Caco-2 (cell line): ENCODE results near the gene SPSB3. TPM values are rescaled to one million over a fixed set of nuclear protein-coding genes. Genes with fewer than 3 reads are reported as not detected.

ENCODE experiments used
- BruUV-seq: library from RNA; stranded (reverse); fragments of 400-500 nt; replicated peaks from 2 replicates; lab custom pipeline; 2021; lab: Mats Ljungman, UMichigan
- CTCF ChIA-PET: fragments of 300-600 bp; sonication (Branson Sonifier 250); formaldehyde crosslinking; loops from one replicate; lab custom pipeline; 2022; ENCODE audit warnings: antibody characterized with exemption; lab: Charles Lee
- POLR2A ChIA-PET: fragments of 300-600 bp; sonication (Branson Sonifier 250); formaldehyde crosslinking; loops from one replicate; lab custom pipeline; 2022; ENCODE audit warnings: antibody characterized with exemption; lab: Charles Lee
- DNase-seq, 2 experiments: peaks; one replicate each; pipeline versions ENCODE4 v3.0.0 to v3.0.0-alpha.2; 2020 to 2022
- H3K27me3 ChIP-seq: replicated peaks from 2 replicates; pipeline ENCODE4 v1.6.0; 2011; ENCODE audit warnings: low read length; ENCODE audit not compliant: control insufficient read depth, insufficient read depth
- H3K36me3 ChIP-seq: 2 replicates; pipeline ENCODE4 v1.5.1; 2011; ENCODE audit warnings: low read length; ENCODE audit not compliant: control insufficient read depth, insufficient read depth
- H3K4me1 ChIP-seq: fragments of 250-450 bp; sonication (Bioruptor Pico); 2 replicates; pipeline ENCODE4 v1.5.1; 2020; ENCODE audit warnings: mild to moderate bottlenecking
- H3K4me3 ChIP-seq: 2 replicates; pipeline ENCODE4 v1.5.1; 2011; ENCODE audit warnings: low read depth, mild to moderate bottlenecking, control low read depth, low read length
- H3K9me3 ChIP-seq: fragments of 250-450 bp; sonication (Bioruptor Pico); 2 replicates; pipeline ENCODE4 v1.5.1; 2020; ENCODE audit warnings: mild to moderate bottlenecking, moderate library complexity
- H3K27ac Mint-ChIP-seq: one replicate; pipeline ENCODE4 v1.8.0; 2022; ENCODE audit warnings: mixed read lengths; ENCODE audit not compliant: unreplicated experiment
- H3K27me3 Mint-ChIP-seq: one replicate; pipeline ENCODE4 v1.8.0; 2022; ENCODE audit warnings: mixed read lengths; ENCODE audit not compliant: insufficient read depth, unreplicated experiment
- H3K36me3 Mint-ChIP-seq: one replicate; pipeline ENCODE4 v1.8.0; 2022; ENCODE audit warnings: mild to moderate bottlenecking, mixed read lengths; ENCODE audit not compliant: insufficient read depth, unreplicated experiment
- H3K4me1 Mint-ChIP-seq: one replicate; pipeline ENCODE4 v1.8.0; 2022; ENCODE audit warnings: low read depth, mixed read lengths; ENCODE audit not compliant: unreplicated experiment
- H3K4me3 Mint-ChIP-seq: one replicate; pipeline ENCODE4 v1.8.0; 2022; ENCODE audit warnings: mild to moderate bottlenecking, moderate library complexity, mixed read lengths; ENCODE audit not compliant: unreplicated experiment
- H3K9me3 Mint-ChIP-seq: one replicate; pipeline ENCODE4 v1.8.0; 2022; ENCODE audit warnings: mixed read lengths; ENCODE audit not compliant: unreplicated experiment
- intact Hi-C: fragments of 100-400 bp; cut with micrococcal nuclease; formaldehyde crosslinking; loops from one replicate; pipeline ENCODE4 v1.10.0; 2022; ENCODE audit not compliant: unreplicated experiment
- total RNA-seq: library from RNA; stranded (reverse); gene quantifications from 2 replicates; pipeline ENCODE4 v1.2.3, GENCODE V29; 2022
- TF ChIP-seq, protein P1 (sequence below), 2 experiments: fragments of 200-600 bp in 1 of 2; IDR thresholded peaks; 1 replicate in 1 of 2; 2 replicates in 1 of 2; pipeline versions ENCODE4 v1.5.1 to v1.8.0; 2011 to 2022; ENCODE audit warnings: antibody characterized with exemption in 1 of 2, control low read depth in 1 of 2, inconsistent platforms in 1 of 2, low read depth in 1 of 2, low read length in 1 of 2, mild to moderate bottlenecking in 1 of 2, moderate library complexity in 1 of 2; ENCODE audit not compliant: insufficient read depth in 1 of 2, severe bottlenecking in 1 of 2, unreplicated experiment in 1 of 2

Gene SPSB3
- total RNA-seq, 1 experiment from 2014 or later: 28.0 TPM

DNA sequence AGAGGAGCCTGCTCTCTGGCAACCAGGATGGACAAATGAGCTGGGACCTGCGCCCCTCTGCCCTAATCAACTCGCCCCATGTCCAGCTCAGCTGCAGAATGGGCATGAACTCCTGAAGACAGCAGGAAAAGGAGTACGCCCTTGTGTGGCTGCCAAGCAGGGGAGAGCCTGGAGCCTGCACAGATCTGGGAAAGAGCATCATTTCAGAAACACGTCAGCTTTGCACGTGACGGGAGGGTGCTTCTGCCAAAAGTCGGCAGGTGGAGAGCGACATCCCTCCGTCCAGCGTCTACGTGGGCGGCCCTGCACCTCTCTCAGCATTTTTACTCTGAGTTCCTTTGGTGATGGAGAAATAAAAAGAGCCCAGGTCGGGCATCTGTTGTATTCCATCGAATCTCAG, 29.5 kb downstream of the SPSB3 start:
- no peak overlapping the region for H3K4me3 ChIP-seq
- peaks cover 6% of the 10 kb centered on the region for H3K4me1 Mint-ChIP-seq
- H3K27me3 Mint-ChIP-seq: no peaks in the 10 kb centered on the region
- ChIA-PET CTCF (interaction anchor here (0.7 kb wide), 1 partner anchor 62 kb away, joined by 4 read pairs; no protein-coding TSS in a partner anchor), POLR2A (no interaction called here)
- DNase-seq: no peak
- H3K27ac Mint-ChIP-seq: no peak overlapping the region
- peaks cover 10% of the 10 kb centered on the region for H3K4me1 ChIP-seq
- no TSS peak for BruUV-seq
- intact Hi-C loops: no loop called here
- no peaks in the 10 kb centered on the region for H3K27me3 ChIP-seq
- H3K4me3 Mint-ChIP-seq: no peak overlapping the region
- H3K9me3 Mint-ChIP-seq: no peaks in the 10 kb centered on the region
- no peaks in the 10 kb centered on the region for H3K36me3 ChIP-seq
- H3K36me3 Mint-ChIP-seq: peaks cover 28% of the 10 kb centered on the region
- H3K9me3 ChIP-seq: no peaks in the 10 kb centered on the region
- TF ChIP-seq, protein P1, sequence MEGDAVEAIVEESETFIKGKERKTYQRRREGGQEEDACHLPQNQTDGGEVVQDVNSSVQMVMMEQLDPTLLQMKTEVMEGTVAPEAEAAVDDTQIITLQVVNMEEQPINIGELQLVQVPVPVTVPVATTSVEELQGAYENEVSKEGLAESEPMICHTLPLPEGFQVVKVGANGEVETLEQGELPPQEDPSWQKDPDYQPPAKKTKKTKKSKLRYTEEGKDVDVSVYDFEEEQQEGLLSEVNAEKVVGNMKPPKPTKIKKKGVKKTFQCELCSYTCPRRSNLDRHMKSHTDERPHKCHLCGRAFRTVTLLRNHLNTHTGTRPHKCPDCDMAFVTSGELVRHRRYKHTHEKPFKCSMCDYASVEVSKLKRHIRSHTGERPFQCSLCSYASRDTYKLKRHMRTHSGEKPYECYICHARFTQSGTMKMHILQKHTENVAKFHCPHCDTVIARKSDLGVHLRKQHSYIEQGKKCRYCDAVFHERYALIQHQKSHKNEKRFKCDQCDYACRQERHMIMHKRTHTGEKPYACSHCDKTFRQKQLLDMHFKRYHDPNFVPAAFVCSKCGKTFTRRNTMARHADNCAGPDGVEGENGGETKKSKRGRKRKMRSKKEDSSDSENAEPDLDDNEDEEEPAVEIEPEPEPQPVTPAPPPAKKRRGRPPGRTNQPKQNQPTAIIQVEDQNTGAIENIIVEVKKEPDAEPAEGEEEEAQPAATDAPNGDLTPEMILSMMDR (IDR thresholded peaks at IDR 0.05; ENCODE audit: insufficient read depth in 1 of 2, low read depth in 1 of 2, low read length in 1 of 2, severe bottlenecking in 1 of 2, unreplicated experiment in 1 of 2): no peak

DNA sequence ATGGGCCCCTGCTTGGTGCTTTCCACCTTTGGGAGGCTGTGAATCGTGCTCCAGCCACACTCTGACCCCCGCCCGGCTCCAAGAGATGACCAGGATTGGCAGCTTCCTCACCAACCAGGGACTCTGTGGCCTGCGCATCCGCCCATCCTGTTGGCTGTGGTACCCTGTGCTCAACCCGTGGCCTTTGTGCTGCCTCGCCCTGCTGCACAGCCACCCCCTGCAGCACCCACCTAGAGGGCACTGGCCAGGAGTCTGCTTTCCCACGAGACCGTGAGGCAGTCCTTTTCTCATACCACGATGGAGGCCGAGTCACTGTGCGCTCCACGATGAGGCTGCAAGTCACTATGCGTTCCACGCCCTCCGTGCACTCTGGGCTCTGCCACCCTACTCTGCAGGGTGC, 30.4 kb downstream of the SPSB3 start:
- H3K9me3 ChIP-seq: no peaks in the 10 kb centered on the region
- POLR2A ChIA-PET: no interaction called here

DNA sequence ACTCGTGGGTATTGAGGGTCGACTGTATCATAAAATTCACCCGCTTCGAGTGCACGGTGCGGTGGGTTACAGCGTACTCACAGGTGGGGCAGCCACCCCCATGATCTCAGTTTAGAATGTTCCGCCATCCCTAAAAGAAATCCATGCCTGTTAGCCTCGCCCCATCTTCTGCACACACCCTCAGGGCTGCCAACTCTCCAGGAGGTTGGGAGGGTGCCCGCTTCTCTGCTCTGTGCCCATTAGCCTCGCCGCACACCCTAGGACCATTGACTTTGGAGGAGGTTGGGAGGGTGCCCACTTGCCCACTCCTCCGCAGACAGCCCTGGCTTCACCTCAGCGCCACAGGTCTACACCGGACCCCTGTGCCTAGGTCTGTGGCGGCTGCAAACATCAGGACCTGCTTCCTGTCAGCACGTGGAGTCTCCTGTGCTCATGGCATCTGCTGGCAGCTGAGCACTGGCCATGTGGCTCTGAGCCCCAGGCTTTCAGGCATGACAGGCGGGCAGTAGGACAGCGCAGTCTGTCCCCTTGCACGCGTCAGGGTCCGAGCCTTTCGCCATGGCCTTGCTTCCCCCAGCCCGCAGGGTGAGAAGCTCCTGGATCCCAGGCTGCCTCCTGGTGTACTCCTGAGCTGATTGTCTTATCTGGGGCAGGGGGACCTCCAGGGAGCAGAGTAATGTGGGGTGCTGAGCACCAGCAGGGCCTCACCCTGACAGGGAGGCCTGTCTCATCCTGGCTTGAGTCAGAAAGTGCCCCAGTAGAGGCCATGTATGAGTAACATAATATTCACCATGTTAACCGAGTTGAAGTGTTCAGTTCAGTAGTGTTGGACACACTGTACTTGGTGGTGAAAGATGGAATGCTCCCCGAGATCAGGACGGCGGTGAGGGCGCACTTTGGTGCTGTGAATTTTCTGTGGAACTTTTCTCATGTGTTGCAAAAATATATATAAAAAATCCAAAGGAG, 32.9 kb downstream of the SPSB3 start:
- H3K4me1 Mint-ChIP-seq: no peaks in the 10 kb centered on the region
- no peaks in the 10 kb centered on the region for H3K9me3 ChIP-seq
- H3K36me3 ChIP-seq: no peaks in the 10 kb centered on the region
- CTCF ChIA-PET: no interaction called here
- no peak for DNase-seq
- no peaks in the 10 kb centered on the region for H3K27me3 Mint-ChIP-seq
- POLR2A ChIA-PET: no interaction called here
- no peaks in the 10 kb centered on the region for H3K4me1 ChIP-seq
- TF ChIP-seq, protein P1 (IDR thresholded peaks at IDR 0.05; ENCODE audit: insufficient read depth in 1 of 2, low read depth in 1 of 2, low read length in 1 of 2, severe bottlenecking in 1 of 2, unreplicated experiment in 1 of 2): no peak
- no peaks in the 10 kb centered on the region for H3K9me3 Mint-ChIP-seq
- no peak overlapping the region for H3K4me3 Mint-ChIP-seq
- H3K36me3 Mint-ChIP-seq: peaks cover 20% of the 10 kb centered on the region
- H3K4me3 ChIP-seq: no peak overlapping the region
- intact Hi-C loops: no loop called here
- BruUV-seq: no TSS peak
- no peaks in the 10 kb centered on the region for H3K27me3 ChIP-seq
- H3K27ac Mint-ChIP-seq: no peak overlapping the region

More for the DNA sequence above, 30.4 kb downstream of the SPSB3 start:
- intact Hi-C loops: no loop called here
- Mint-ChIP-seq H3K9me3 (no peaks in the 10 kb centered on the region), H3K27me3 (no peaks in the 10 kb centered on the region), H3K36me3 (peaks cover 31% of the 10 kb centered on the region), H3K4me3 (no peak overlapping the region), H3K27ac (no peak overlapping the region), H3K4me1 (no peaks in the 10 kb centered on the region)
- no TSS peak for BruUV-seq
- CTCF ChIA-PET: interaction anchor here (0.7 kb wide), 1 partner anchor 62 kb away, joined by 4 read pairs; no protein-coding TSS in a partner anchor
- H3K4me3 ChIP-seq: no peak overlapping the region
- TF ChIP-seq, protein P1 (IDR thresholded peaks at IDR 0.05; ENCODE audit: insufficient read depth in 1 of 2, low read depth in 1 of 2, low read length in 1 of 2, severe bottlenecking in 1 of 2, unreplicated experiment in 1 of 2): no peak
- no peaks in the 10 kb centered on the region for H3K27me3 ChIP-seq
- H3K36me3 ChIP-seq: no peaks in the 10 kb centered on the region
- H3K4me1 ChIP-seq: peaks cover under 1% of the 10 kb centered on the region; the same call in 1 of the 2 replicates
- DNase-seq: no peak
